Subcutaneous adipose tissue (tissue), 4 donors: Measurements from ENCODE around the gene NCR3LG1. TPM values are rescaled to one million over a fixed set of nuclear protein-coding genes. Genes with fewer than 3 reads are reported as not detected.

Experiments
- CTCF ChIP-seq: fragments of 450-650 bp; IDR thresholded peaks from one replicate; pipeline ENCODE4 v1.5.1; 2016; ENCODE audit warnings: low read depth, mild to moderate bottlenecking, control low read depth, antibody characterized with exemption, moderate library complexity
- total RNA-seq, 4 donors: library from RNA; depleted of rRNA; stranded (reverse); fragments of >200 nt; gene quantifications; one replicate each; pipeline ENCODE4 v1.1.0, GENCODE V29; 2016

NCR3LG1 gene
- total RNA-seq, 4 donors from 2014 or later = 1.3 to 3.1 (median 2.8) TPM

DNA sequence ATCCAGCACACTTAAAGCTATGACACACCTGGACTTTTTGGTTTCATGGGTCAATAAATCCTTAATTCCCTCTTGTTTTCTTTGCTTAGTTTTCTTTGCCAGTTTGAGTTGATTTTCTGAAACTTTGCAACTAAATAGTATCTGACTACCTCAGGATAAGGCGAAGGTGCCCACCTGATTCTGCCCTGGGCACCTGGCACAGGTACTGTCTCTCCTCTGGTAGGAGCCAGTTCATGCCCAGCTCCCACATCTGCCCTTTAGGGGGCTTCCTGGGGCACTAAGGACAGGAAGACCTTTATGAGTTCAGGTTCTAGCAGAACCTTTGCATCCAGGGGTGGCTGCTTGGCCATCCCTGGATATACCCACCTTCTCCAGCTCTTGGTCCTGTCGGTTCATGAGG is 56.4 kb downstream of the NCR3LG1 start:
- no peak for TF ChIP-seq CTCF

- TF ChIP-seq CTCF = no peak
These were observed 57.0 kb downstream of the NCR3LG1 start for GRCh38 chr11:17408641-17409040.

- no peak for TF ChIP-seq CTCF
These were observed 59.2 kb downstream of the NCR3LG1 start for GRCh38 chr11:17410606-17411379.

DNA sequence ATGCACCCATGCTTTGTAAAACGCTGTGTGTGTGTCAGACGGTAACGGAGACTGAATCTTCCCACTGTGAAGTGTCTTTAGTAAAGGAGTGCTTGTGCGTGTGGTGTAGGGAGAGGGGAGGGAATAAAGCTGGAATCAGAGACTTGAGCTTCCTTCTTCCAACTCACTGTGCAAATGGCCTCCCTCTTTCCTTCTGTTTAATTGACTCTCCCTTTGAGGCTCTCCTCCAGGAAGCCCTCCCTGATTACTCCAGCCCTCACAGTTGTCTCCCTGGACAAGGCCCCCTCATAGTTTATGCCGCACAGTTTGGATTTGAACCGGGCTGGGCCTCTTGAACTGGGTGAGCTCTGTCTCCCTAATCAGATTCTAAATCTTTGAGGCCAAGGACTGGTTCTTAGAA is 59.8 kb downstream of the NCR3LG1 start:
- TF ChIP-seq CTCF = no peak

DNA sequence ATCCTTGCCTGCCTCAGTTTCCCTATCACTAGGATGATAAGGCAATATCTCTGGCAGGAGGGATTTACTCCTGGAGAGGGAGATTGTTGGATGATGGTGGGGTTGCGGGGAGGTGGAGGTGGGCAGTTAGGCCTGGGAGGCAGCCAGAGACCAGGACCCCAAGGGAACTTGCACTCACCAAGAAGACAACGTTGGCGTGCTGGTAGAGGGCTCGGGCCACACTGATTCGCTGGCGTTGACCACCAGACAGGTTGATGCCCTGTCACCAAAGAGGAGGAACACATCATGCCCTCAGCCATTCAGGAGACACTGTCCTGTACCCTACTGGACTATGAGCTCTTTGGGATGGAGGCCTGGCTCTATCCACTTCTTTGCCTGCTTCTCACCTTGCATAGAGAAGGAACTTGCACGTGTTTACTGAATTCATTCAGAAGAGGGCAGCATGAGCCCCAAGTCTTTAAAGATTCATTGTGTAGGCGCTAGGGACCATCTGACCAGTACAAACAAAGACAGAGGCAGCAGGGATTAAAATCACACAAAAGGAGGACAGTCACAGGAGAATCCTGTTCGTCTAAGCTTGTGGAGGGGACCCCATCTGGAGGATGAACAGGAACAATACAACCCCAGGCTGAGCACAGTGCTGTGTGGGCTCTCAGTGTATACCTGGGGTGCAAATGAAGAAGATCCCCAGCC is 61.0 kb downstream of the NCR3LG1 start:
- no peak for TF ChIP-seq CTCF

DNA sequence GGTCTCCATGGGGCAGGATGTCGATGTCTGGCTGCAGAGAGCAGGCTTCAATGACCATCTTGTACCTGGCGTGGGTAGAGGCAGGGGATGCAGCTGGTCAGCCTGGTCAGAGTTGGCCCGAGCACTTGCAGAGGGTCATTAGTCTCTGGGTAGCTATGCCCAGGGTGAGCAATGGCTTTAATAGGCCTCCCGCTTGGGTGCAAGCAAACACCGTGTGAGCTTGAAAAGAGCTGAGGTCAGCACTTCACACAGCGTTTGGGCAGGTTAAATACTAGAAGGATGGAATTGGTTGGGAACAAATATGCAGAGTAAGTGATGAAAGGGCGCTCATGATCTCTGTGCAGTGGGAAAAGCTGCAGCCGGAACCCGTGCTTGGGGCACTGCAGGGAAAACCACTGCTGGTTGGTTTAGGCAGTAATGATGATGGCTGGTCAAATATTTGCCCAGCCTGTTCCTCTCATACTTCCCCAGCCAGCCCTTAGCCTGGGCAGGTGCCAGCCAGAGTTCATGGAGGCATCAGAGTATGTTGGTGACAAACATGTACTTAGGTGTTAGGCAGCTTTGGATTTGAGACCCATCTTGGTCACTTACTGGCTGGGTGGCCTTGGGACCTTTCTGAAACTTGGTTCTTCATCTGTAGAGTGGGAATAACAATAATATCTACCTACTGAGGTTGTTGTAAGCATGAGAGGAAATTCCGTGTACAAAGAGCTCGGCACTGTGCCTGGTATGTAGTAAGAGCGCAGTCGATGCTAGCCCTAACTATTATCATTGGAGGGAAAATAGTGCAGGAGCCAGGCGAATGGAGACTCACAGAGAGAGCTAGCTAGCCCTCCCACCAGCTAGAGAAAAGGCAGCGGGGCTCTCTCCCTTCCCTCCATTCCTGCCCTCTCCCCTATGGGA is 62.1 kb downstream of the NCR3LG1 start:
- TF ChIP-seq CTCF = no peak

GRCh38 chr11:17414317-17414737 is 62.7 kb downstream of the NCR3LG1 start:
- TF ChIP-seq CTCF = no peak
